ENCODE results near the gene FAM72D.
"Not testable (repeated sequence)": the region's sequence is repeated elsewhere in the genome, so short reads cannot be mapped to it uniquely, and the experiment has no call there.

Gene FAM72D

DNA sequence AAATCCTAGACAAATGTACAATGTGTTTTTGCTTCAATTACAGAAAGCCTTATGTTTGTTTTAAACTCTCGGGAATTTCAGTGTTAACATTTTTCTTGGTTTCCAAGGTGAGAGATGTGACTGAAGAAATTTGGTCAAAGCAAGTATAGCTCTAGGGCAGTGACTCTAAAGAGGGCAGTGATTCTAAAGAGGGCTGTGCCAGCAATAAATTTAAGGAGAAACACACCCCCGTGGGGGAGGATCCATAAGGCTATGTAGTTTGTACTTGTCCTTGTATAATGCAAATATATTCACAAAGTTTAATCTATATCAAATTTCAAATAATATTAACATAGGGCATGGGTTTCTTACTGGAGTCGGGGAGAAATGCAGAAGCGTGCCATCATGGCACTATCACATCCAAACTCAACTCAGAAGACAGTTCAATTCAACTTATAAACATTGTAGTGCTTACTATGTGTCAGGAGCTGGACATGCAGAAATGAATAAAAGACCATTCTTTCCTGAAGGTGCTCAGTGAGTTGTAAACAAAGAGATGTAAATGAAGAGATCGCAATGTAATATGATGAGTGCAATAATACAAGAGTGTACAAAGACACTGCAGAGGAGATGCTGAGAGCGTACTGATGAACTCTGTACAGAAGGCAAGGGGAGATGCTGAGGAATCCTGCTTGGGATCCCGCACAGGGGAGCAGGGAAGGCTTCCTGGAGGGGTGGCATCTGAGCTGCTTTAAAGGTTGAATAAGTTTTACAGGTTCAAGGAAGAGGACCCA, 13.1 kb upstream of the FAM72D start:
- not testable (repeated sequence) for DNase-seq (ENCODE audit: low spot score)

DNA sequence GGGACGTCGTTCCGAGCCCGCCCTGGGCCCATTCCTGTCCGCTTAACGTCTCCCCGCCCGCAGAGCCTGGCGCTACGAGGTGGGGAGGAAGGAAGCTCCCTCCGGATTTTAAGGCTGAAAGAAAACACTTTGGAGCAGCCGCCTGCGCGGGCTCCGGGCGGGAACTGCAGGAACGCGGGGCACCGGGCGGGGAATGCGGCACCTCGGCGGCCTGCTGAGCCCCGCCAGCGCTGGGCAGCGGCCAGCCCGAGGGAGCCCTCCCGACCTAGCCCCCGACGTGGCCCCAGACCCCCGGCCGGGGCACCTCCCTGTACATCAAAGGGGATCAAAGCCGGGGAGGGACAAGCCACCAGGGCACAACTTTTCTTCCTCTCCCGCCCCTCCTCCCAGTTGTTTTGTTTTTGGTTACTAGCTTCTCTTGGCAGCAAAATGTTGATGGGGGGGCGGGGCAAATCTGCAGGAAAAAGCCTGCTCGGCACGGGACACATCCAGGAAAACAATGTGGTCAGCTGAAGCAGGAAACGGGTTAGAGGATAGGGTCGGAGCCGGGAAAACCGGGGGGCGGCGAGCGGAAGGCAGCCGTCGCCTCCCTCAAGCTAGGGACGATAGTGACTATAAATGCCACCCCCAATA, 2.1 kb upstream of the FAM72D start:
- not testable (repeated sequence) for DNase-seq (ENCODE audit: low spot score)

DNA sequence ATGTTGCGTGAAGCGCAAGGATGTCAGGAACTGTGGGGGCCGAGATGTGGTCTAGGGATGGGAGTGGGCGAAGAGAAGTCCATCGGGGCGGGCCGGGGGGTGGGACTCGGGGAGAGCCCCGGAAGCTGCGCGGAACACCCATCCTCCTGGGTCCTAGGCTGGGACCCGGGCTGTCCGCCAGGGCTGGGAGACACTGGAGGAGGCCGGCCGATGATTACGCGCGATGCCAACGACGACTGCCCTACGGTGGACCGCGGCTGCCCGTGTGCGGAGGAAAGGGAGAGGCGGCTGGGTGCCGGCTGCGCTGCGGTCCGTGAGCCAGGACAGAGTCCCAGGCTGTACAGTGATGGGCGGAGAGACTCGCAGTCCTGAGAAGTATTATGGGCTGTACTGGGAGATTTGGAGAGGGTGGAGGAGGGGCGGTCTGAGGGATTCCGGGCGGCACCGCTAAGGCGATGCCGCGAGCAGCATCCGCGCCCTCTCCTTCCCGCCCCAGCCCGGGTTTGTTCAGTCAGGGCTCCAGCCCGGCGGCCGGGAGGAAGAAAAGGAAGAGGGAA, 1.0 kb upstream of the FAM72D start:
- DNase-seq (ENCODE audit: low spot score): not testable (repeated sequence)

DNA sequence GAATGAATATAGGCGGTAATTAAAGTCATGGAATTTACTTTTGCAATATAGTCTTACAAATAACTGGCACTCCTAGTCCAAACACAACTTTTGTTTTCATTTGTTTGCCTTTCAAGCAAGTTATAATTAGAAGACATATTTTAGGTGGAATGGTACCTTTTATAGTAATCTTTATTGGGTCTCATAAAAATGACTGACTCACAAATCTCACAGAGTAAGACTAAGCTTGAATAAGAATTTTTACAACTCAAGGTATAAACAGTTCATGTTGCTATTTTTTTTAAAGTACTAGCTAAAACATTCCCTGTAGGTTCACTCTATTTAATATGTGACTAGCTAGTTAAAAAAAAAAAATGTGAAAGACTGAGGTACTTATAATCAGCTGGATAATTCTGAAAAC, 6.0 kb downstream of the FAM72D start:
- DNase-seq (ENCODE audit: low spot score): not testable (repeated sequence)

DNA sequence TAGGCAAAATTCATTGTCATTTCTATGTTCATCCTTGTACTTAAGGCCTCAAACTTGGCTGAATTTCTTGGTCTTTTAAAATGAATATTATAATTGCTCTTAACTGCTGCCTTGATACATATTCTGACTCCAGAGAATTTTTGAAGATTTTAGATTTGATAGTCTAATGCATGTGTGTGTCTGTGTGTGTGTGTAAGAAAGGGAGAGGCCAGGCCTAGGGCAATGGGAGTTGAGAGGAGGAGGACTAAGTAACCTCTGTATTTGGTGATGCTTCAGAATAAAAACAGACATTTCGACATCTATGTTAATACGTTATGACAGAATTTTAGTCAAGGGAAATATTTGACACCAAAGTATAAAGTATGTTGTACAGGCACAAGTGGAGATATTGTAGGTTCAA, 7.5 kb downstream of the FAM72D start:
- not testable (repeated sequence) for DNase-seq (ENCODE audit: low spot score)

DNA sequence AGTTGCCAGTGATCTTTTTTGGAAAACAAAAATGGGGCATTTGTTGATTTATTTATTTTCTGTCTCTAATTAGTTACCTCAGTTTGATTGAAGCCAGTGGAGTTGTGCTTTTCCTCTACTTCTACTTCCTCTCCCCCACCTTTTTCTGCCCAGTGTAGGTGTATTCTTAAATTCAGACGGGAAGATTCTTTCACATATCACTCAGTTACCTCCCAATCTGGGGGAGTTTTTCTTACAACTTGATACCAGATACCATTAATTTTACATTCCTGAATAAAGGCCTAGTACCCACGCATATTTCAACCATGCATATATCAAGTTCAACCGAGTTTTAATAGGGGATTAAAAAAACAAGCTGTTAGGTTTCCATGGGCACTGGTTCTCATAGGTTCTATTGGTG, 15.9 kb downstream of the FAM72D start:
- not testable (repeated sequence) for DNase-seq (ENCODE audit: low spot score)

DNA sequence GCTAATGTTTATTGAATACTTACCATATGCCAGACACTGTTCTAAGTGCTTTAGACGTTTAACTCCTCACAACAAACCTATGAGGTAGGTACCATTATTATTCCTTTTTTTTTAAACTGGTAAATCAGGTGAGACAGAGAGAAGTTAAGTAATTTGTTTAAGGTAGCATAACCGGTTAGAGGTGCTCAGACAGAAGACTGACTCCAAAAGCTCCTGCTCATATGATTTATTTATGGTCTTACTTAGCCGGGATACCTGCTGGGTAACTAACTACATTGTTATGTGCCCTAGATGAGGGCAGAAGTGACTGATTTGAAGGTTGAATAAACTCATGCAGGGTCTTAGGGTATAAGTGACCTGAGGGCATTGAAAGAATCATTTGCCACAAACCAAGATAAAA, 16.9 kb downstream of the FAM72D start:
- DNase-seq (ENCODE audit: low spot score): not testable (repeated sequence)

DNA sequence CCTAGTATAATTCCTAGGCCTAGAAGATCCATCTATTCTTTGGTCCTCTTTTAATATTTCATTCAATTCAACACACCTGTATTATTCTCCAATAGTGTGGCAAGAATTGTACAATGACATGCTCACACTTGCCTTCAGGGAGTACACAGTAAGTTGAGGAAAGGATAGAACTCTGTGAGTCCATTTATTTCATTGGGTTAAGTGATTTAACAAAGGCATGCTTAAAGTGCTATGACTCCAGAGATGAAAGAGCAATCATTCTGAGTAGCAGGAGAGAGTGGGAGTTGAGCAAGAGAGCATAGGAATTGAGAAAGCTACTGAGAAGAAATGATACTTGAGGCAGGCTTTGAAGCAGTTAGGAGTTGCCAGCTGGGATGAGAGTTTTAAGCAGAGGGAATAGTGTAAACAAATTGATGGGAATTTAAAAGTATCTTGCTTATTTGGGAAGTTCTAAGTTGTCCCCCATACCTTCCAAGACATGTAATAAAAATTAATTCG, 18.8 kb downstream of the FAM72D start:
- DNase-seq (ENCODE audit: low spot score): not testable (repeated sequence)

DNA sequence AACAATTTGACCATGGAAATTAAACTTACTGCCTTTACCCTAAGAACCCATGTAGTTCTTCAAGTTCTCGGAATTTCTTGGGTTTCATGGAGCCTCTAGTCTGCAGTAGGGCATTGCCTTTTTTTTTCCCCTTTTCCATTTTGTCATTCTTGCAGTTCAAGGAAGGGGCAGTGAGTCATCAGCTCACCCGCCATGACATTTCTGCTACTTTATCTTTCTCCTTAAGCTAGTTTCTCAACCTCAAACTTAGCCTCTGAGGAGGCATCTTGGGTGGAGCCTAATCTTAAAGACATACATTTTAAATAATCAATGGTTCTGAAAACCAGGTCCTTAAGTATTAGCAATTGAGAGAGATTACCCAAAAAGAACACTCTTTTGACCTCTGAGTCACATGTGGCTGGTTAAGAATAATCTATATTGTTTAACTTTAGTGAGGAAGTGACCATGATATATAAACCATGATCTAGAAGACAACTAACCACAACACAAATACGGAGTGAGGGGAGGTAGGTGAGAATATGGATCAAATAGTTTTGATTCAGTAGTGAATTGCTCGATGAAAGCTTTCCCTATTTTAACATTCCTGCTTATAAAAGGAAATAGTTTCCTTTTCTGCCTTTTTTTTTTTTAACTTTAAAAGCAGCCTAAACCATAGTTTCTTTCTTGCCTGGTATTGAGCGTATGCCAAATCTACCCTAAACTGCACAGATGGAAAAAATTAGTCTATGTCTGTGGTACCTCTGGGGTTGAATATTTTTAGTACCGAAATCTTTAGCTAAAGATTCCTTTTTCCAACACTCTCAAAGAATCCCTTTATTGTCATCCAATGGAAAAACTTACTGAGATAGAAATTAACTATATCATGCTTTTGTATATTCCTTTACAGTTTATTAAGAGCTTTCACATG, 20.1 kb downstream of the FAM72D start:
- not testable (repeated sequence) for DNase-seq (ENCODE audit: low spot score)

DNA sequence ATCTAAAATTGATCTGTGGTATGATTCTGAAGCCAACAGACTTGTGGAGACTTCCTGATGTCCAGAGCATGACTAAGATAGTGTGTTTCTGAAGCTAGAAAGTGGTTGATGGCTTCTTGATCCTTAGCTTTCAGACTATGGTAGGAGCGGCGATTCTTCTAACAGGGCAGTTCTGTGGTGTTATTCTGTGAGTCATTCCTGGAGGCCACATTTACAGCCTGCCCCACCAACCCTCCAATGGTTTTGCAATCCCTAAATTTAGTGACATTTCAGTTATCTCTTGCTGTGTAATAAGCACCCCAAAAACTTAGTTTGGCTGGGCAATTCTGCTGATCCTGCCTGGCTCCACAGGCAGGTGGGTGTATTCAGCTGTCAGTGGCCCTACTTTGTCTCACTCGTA, 24.1 kb downstream of the FAM72D start:
- DNase-seq (ENCODE audit: low spot score): not testable (repeated sequence)

DNA sequence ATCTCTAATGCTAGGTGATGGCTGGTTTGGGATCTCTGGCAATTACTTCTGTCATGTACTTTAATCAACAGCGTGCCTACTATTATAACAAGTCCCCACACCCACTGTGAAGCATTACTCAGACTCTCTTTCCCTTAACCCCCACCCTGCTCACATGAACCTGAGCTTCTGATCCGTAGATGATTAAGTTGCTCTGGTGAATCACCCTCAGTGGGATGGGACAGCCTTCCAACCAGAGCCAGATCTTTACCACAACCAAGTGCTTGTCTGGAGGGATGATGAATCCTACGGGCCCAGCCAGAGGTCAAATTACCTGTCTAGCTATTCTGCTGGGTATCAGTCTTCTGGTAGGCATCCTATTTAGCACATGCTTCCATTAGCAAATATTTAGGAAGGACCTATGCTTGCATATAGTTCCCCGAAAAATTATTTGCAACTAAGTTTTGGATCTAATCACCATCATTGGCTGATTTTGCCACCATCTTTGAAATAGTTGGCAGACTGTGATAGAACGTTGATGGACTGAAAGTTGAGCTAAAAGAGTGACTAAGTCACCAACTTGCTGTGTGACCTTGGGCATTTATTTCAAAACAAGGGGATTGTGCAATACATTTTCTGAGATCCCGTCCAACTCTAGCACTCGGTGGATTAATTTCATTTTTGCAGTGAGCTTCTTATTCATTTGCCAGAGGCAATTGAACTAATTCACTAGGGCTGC, 26.7 kb downstream of the FAM72D start:
- DNase-seq (ENCODE audit: low spot score): not testable (repeated sequence)

DNA sequence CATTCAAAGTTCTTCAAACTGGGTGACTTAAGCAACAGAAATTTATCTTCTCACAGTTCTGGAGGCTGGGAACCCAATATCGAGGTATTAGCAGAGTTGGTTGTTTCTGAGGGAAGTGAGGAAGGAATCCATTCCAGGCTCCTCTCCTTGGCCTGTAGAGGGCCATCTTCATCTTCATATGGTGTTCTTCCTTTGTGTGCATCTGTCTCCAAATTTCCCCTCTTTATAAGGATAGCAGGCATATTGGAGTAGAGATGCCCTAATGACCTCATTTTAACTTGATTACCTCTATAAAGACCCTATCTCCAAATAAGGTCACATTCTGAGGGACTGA, 27.3 kb downstream of the FAM72D start:
- not testable (repeated sequence) for DNase-seq (ENCODE audit: low spot score)

DNA sequence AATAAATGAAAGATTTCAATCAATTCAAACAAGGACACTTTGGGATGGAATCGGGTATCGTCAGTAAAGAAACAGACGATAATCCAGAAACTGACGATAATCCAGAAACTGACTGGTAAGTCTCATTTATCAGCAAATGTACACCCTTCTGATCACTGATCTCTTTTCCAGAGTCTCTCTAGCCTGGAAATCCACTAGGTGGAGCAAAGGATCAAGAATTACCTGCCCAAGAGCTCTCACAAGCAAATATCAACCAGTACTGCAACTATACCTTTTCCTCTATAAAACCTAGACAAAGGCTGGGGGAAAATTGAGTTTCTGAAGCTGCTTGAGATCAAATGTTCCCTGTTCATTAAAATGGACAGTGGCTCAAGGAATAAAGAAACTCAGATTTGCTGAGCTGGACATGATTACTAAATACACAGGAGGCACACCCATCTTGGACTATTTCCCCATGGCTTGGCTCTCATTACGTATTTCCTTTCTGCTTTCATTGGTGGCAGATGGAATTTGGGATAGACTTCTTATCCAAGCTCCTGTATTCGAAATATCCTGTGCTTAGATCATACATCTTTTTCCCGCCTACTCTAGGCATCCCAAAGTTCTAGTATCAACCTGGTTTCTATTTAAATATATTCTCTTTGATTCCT, 28.3 kb downstream of the FAM72D start:
- not testable (repeated sequence) for DNase-seq (ENCODE audit: low spot score)

DNA sequence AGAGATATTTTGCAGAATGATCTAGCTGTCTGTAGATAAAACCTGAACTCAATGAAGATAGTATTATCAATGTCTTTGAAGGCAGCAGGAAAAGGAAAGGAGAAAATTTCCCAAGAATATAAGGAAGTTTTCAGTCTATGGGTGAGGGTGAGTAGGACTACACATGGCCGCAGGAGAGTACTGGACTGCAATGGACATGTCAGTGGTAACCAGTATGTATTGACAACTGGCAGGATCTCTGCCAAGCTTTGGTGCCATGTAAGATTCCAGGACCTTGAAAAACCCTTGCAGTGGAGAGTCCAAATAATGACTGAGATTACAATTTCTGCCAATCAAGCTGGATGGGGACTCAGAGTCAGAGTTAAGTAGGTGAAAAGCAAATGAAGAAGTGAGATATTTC, 29.3 kb downstream of the FAM72D start:
- DNase-seq (ENCODE audit: low spot score): not testable (repeated sequence)

DNA sequence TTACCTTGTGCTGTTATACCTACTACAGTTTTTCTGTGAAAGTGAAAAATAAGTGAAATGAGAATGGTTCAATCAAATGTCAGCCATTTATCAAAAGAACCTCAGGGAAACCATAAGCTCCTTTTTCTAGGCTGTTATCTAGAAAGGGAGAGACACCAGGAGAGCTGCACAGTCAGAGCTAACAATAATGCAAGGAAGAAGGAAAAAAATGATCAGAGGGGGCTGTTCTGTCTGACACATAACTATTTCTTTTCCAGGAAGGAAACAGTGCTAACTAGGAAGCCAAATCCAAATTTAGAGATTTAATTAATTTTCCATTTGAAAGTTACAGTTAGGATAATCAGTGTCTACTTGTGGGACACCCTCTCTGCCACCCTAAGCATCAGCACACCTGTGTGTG, 31.4 kb downstream of the FAM72D start:
- not testable (repeated sequence) for DNase-seq (ENCODE audit: low spot score)

DNA sequence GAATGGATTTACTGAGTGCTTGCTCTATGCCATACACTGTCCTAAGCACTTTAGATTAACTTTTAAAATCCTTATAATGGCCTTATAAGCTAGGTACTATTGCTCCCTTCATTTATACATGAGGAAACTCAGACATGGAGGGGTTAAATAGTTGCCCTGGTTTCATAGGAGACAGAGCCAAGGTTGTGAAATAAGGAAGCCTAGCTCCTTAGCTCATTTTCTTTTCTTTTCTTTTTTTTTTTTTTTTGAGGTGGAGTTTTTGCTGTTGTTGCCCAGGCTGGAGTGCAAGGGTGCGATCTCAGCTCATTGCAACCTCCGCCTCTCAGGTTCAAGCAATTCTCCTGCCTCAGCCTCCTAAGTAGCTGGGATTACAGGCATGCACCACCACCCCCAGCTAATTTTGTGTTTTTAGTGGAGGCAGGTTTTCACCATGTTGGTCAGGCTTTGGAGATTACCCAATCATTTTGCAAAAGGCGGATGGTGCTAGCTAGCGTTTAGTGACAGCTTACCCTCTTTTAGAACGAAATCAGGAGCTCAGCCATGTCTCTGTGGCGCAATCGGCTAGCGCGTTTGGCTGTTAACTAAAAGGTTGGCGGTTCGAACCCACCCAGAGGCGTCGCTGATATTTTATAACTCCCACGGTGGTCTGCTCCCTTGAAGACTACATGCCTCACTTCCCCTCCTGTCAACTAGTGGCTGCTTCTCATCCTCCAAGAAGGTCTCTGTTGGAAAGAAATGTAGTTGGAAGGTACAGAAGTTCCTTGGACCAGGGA, 33.1 kb downstream of the FAM72D start:
- not testable (repeated sequence) for DNase-seq (ENCODE audit: low spot score)

DNA sequence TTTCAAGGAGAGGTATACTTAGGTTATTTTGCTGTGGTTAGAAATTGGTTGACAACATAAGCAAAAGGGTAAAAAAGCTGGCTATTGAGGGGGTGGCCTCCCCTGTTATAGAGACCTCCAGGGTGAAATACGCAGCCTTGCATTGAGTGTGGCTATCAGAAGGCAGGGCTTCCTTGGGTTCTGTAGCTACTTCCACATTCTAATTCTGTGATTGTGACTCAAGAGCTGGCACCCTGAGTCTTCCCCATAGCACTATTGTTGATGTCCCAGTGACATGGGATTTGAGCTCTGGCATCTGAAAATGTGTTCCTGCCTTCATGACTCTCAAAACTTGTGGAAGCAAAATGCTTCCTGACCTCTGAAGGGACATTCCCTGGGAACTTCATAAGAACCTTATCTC, 38.7 kb downstream of the FAM72D start:
- not testable (repeated sequence) for DNase-seq (ENCODE audit: low spot score)

DNA sequence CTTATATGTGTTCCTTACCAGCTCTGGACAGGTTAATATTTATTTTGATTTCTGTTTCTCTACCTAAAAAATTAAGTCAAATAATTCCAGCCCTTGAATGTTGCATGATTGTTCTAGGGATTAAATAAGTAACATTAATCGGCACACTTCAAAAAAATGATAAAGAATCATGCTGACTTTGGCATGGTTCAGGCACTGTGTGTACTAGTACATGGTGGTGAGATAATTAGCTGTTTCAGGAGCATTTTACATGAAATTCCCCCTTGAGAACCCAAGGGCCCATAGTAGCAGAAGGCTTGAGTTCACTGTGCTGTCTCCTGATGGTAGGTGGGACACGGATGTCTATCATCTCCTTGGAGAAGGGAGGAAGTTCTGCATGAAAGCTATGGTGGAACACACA, 44.8 kb downstream of the FAM72D start:
- DNase-seq (ENCODE audit: low spot score): not testable (repeated sequence)

DNA sequence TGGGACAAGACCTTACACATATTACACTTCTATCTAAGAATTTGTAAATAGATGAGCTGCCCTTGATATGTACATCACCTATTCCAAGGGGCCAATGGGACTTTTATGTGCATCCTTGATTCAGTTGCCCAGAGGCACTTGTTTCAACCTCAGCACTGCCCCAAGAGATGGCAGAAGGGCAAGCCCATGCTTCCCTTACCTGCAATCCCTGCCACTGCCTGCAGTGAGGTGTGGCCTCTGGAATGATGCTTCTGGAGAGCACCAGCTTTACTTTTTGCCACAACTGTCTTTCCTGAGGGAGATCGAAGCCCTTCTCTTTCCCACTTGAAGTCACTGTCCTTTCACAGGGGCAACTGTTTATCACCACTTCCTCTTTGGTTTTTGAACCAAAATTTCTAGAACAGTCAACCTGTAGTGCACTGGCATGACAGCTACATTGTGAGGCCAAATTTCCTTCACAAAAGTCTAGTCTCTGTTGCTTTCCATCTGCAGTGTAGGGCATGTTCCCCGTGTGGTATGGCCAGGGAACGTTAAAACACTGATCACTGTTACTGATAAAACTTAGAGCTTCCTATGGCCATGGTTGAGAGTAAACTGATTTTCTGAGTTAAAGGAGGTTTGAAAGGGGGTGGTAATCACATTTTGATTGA, 48.6 kb downstream of the FAM72D start:
- not testable (repeated sequence) for DNase-seq (ENCODE audit: low spot score)

DNA sequence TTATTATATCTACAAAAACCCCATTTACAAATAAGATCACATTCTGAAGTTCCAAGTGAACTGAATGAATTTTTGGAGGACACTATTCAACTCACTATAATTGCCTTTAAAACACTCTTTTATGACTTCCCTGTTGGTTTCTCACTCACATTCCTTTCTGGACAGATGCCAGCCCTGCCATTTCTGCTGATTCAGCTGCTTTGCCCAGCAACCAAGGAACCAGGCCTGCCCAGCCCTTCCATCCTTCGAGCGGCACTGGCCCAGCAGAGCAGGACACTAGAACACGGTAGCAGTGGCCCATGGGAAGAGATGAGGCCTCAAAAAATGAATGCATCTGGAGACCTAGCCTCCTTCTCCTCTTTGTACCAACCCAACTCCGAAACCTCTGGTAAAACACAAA, 50.5 kb downstream of the FAM72D start:
- not testable (repeated sequence) for DNase-seq (ENCODE audit: low spot score)

Measured in LoVo (cell line).